LNCAP (cell line): ENCODE data around the gene ARL15.

ENCODE experiments used
- TF ChIP-seq, protein P1 (sequence below): fragments of 450-650 bp; IDR thresholded peaks from 2 replicates; pipeline ENCODE4 v1.5.1; 2017; ENCODE audit warnings: mild to moderate bottlenecking

ARL15 gene

DNA sequence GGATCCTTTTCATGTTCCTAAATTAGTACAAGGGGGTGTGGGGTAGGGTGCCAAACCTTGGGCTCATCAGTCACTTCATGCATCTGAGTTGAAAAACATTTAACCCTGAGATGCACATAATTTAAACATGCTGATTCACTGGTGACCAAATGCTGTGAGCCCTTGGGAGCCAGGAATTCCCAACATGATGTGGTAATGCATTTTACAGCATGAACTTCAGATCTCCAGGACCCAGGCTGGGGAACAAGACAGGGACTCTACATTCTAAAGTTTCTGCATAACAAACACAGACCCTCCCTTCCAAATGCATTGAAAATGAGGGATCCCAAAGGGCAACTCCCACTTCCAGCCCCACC, 427.7 kb downstream of the ARL15 start:
- TF ChIP-seq, protein P1, sequence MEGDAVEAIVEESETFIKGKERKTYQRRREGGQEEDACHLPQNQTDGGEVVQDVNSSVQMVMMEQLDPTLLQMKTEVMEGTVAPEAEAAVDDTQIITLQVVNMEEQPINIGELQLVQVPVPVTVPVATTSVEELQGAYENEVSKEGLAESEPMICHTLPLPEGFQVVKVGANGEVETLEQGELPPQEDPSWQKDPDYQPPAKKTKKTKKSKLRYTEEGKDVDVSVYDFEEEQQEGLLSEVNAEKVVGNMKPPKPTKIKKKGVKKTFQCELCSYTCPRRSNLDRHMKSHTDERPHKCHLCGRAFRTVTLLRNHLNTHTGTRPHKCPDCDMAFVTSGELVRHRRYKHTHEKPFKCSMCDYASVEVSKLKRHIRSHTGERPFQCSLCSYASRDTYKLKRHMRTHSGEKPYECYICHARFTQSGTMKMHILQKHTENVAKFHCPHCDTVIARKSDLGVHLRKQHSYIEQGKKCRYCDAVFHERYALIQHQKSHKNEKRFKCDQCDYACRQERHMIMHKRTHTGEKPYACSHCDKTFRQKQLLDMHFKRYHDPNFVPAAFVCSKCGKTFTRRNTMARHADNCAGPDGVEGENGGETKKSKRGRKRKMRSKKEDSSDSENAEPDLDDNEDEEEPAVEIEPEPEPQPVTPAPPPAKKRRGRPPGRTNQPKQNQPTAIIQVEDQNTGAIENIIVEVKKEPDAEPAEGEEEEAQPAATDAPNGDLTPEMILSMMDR: no peak

DNA sequence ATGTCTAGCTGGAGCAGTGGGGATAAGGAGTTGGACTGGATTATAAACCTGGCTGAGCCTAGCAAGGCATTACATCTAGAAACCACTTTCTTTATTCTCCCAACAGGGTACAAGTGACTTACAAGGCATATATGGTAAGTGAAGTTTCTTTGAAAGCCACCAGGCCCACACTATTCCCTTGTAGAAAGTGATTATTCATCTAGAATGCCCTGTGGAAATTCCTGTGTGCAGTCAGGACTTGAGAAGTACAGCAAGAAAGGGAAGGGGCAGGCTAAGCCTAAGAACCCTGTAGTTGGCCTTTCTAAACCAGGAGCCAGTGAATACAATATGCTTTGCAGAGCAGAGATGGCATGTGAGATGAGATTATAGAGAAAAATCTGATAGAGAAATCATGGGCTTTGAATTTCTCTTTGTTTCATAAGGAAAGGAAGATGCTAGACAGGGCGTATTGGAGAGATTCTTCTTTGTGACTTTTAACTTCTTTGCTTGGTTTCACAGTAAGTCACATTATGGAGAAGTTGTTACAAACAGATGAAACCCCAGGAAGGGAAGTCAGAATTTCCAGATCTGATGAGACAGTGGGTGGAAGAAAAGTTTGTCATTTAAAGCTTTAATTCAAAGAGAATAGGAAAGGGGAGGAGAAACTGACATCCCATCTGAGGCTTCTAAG, 428.2 kb downstream of the ARL15 start:
- TF ChIP-seq, protein P1: no peak

DNA sequence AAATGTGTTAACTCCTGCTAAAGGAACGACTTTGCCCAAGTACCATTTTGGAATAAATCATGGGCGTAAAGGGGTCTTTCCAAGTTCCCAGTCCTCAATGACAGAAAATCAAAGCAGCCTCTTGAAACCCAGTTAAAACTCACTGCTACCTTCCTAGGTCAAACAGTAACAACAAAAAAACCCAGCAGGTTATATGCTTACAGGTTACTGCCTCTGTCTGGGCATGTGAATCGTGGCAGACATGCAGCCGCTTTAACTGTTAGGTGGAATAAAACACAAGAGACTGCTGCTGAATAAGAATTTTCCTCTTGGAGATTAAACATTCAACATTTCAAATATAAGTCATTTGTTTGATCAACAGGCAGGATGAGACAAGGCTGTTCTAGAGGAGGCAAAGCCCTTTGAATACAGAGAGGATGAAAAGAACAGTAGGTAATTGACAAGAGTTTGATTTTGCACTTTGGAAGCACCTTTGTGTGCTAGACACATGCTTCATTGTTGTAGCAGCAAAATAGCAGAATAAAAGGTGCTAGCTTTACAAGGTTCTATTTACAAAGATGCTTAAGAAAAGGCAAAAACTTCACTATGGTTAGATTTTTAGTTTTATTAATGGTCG, 430.6 kb downstream of the ARL15 start:
- TF ChIP-seq, protein P1: no peak

DNA sequence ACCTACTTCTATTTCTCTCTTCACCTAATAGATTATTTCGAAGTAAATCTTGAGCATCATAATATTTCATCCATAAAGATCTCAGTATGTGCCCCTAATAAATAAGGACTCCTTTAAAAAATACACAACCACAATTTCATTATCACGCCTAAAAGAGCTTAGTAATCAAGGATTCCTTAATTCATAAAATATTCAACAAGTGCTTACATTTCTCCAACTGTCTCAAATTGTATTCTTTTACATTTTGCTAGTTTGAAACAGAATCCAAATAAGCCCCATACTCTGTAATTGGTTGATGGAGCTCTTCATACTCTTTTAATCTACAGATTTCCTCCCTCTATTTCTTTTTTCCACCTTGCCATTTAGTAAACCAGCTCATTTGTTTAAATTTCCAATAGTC, 432.4 kb downstream of the ARL15 start:
- TF ChIP-seq, protein P1: no peak

DNA sequence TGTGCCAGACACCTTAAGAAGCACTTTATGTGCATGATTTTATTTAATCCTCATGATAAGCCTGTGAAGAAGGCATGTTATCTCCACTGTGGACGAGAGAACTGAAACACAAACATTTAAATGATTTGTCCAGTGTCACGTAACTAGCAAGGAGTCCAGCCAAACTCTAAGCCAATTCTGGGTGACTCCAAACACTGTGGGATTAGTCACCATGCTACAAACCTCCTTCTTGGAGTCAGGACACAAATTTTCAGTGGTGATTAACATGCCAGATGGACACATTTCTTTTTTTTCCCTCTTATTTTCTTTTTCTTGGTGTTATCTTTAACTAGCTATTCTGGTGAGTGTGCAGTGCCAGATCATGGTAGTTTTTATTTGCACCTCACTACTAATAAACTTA, 433.1 kb downstream of the ARL15 start:
- TF ChIP-seq, protein P1: no peak

DNA sequence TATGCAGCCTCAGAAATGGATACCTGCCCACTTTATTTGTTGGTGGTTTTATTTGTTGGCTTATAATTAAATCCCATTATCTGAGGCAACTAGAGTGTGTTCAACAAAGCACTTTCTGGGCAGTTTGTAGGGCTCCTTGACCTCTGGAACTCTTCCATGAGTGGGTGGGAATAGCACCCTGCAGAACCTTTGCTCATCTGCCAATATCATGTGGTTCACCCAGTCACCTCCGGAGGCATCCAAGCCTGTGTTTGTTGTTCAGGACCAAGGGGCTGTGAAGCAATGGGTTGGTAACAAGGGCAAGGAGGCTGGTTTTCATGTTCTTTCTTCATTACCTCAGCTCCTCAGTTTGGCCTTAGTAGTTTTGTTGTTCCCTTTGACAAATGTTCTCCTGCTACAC, 436.0 kb downstream of the ARL15 start:
- TF ChIP-seq, protein P1: no peak

DNA sequence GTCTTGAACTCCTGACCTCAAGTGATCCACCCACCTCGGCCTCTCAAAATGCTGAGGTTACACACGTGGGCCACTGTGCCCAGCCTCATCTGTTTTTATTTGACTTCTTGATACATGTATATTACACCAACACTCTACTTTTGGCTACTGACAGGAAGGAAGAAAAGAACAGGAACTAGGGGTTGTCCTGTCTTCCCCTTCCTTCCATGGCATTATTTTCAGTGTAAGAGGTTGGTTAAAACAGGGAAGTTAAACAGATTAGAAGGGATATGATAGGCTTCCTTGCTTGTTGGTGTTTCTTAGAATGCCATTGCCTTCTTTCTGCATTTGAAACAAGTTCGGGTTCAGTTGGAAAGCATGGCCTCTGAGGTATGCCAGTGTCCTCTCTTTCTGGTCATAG, 437.1 kb downstream of the ARL15 start:
- TF ChIP-seq, protein P1: no peak
